Islet of Langerhans (tissue), 1 donor: ENCODE measurements around the gene CAD.

ENCODE experiments used
- FAIRE-seq: peaks from one replicate; lab custom pipeline; 2011; peaks lifted over from hg19 to GRCh38; lab: Jason Lieb, UNC

Gene CAD

GRCh38 chr2:27199241-27199640 lies 17.9 kb upstream of the CAD start:
- no peak for FAIRE-seq

- FAIRE-seq: no peak
Observed at GRCh38 chr2:27201675-27202074, 15.5 kb upstream of the CAD start.

DNA sequence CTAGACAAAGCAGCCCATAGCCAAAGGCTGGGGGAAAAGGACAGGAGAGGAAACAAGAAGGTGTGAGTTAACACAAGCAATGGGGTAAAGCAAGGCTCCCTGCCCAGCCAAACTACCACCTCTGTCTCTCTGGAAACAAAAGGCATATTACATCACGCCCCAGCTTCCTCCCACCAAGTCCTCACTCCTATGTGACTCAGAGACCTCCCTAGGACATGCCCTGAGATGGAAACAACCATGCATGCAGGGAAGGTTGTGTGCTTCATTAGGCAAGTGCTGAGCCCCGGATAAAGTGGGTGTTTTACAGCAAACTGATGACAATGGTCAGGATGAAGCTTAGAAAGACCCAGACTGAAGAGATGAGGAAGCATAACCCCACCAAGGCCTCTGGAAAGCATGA lies 14.3 kb upstream of the CAD start:
- no peak for FAIRE-seq

DNA sequence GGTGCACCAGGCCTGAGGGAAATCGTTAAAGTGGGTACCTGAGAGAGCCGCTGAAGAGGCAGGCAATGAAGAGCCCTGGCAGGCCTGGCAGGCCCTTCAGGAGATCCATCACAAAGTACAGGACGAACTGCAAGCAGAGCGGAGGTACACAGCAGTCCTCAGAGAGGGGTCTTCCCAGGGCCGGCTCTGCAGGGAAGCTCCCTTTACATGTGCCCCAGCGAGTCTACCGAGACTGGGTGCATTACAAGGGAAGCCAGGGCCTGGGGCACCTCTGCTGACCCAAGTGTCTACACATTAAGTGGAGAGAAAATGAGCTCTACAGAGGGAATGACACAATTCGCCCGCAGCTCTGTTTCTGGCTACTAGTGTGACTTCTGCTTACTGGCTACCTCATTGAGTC lies 13.4 kb upstream of the CAD start:
- no peak for FAIRE-seq

GRCh38 chr2:27204566-27204965 lies 12.6 kb upstream of the CAD start:
- no peak for FAIRE-seq

GRCh38 chr2:27205206-27205605 lies 12.0 kb upstream of the CAD start:
- FAIRE-seq: no peak

DNA sequence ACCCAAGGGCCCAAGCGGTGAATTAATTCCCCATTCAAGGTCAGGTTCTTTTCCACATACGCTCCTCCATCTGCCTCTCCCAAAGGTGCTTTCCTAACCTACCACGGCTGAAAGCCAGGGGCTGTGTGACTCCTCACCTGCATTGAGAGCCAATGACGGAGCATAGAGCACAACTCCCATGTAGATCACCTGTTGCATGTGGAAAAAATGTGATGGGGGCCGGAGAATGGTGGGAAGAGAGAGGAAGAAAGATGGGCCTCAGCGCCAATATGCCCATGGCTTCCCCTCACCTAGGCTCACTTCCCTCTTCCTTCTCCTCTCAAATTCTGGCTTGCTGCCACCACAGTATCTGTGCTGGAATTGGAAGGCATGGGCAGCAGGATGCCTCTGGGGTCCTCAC lies 10.8 kb upstream of the CAD start:
- FAIRE-seq: no peak

- no peak for FAIRE-seq
Observed at GRCh38 chr2:27208486-27209050, 8.6 kb upstream of the CAD start.

DNA sequence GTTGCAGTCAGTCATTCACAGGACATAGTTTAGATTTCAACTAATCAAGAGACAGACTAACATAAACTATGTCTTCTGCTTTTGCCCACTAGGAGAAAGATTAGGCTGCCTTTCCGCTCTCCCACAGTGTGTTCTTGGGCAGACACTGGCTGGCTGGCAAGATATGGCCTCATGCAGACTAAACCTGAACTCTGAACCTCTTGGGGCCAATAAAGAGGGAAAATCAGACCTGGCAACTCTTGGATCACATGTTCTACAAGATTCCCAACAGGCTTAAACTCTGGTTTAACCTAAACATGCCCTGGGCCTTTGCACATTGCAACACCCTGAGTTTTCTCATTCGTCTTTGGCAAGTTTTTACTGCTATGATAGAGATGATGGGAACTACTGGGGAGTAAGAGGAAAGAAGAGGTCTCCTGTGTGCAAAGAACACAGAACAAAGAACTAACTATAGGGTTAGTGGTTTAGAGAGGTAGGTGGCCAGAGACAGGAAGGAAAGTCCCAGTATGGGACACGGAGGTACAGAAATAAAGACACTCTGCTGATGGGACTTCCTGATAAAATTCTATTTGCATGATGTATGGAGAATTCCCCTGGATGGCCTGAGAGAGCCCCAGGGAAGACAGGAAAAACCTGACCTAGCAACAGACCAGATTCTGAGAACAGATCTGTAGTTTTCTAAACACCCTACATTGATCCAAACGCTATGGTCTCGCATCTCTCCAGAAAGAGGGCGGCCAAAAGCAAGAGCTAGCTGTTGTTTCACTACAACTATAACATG lies 7.4 kb upstream of the CAD start:
- FAIRE-seq: no peak

- no peak for FAIRE-seq
Observed at GRCh38 chr2:27211241-27211942, 5.8 kb upstream of the CAD start.

- FAIRE-seq: no peak
Observed at GRCh38 chr2:27211943-27212625, 5.1 kb upstream of the CAD start, which contains the start of the genes ATRAID and SLC5A6. Gene ATRAID (plus strand): TSS chr2:27212041. CDS start chr2:27212369, 328 bp downstream. Gene SLC5A6 (minus strand): TSS chr2:27212268. CDS start chr2:27207650, 4,618 bp downstream.

GRCh38 chr2:27212626-27213471 lies 4.3 kb upstream of the CAD start:
- no peak for FAIRE-seq

DNA sequence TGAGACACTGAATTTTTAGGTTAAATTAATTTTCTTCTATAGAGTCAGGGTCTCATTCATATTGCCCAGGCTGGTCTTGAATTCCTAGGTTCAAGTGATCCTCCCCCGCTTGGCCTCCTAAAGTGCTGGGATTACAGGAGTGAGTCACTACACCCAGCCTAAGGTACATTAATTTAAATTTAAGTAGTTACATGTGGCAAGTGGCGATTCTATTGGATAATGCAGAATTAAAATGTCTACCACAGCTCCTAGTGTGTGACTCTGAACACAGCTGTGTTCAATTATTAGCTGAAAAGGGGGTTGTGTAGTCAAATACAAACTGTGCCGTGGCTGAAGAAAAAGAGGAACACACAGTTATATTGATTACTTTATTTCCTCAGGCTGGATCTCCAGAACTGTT lies 2.2 kb upstream of the CAD start:
- no peak for FAIRE-seq

GRCh38 chr2:27216416-27217137 lies 592 bp upstream of the CAD start:
- FAIRE-seq: no peak

DNA sequence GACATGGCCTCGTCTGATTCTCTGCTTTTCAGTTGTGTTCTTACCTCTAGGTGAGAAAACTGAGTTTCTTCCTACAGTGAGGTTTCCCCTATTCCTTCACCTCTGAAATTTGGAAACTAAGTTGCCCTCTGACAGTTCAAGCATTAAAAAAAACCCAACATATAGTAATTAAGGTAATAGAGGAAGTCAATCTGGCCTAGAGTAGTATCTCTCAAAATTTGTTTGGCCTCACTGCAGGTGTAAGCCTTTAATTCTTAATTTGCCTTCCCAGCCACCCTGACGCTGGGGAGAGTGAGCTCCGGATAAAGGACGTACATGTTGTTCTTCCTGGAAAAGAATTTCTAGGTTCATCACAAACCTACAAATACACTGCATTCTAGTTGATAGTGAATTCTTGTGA lies 1.4 kb downstream of the CAD start:
- no peak for FAIRE-seq

DNA sequence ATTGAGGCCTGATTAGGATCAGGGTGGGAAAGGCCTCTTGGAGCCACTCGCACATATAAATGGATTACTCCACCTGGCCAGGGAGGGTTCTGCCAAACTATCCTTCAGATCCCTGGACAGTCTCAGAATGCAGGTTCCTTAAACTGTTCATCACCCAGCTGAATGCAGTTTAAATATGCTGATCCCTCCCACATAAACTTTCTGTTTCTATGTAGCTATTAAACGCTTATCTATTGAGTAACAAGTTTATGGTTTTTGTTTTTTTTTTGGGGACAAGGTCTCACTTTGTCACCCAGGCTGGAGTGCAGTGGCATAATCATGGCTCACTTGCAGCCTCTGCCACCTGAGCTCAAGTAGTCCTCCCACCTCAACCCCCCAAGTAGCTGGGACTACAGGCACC lies 1.9 kb downstream of the CAD start:
- no peak for FAIRE-seq

- FAIRE-seq: no peak
Observed at GRCh38 chr2:27220091-27220490, 2.9 kb downstream of the CAD start.

- FAIRE-seq: no peak
Observed at GRCh38 chr2:27221166-27221565, 4.0 kb downstream of the CAD start.

- FAIRE-seq: no peak
Observed at GRCh38 chr2:27222407-27222806, 5.2 kb downstream of the CAD start.

GRCh38 chr2:27223416-27223815 lies 6.2 kb downstream of the CAD start:
- FAIRE-seq: no peak

DNA sequence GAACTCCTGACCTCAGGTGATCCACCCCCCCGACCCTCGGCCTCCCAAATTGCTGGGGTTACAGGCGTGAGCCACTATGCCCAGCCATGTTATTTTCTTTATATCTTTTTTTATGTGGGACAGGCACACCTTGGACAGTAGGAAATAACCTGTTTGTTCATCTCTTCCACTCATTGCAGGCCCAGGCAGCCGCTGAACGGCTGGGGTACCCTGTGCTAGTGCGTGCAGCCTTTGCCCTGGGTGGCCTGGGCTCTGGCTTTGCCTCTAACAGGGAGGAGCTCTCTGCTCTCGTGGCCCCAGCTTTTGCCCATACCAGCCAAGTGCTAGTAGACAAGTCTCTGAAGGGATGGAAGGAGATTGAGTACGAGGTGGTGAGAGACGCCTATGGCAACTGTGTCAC lies 8.4 kb downstream of the CAD start:
- FAIRE-seq: no peak
